ENCODE results near the gene RPEL1.

- TF ChIP-seq, protein P1, sequence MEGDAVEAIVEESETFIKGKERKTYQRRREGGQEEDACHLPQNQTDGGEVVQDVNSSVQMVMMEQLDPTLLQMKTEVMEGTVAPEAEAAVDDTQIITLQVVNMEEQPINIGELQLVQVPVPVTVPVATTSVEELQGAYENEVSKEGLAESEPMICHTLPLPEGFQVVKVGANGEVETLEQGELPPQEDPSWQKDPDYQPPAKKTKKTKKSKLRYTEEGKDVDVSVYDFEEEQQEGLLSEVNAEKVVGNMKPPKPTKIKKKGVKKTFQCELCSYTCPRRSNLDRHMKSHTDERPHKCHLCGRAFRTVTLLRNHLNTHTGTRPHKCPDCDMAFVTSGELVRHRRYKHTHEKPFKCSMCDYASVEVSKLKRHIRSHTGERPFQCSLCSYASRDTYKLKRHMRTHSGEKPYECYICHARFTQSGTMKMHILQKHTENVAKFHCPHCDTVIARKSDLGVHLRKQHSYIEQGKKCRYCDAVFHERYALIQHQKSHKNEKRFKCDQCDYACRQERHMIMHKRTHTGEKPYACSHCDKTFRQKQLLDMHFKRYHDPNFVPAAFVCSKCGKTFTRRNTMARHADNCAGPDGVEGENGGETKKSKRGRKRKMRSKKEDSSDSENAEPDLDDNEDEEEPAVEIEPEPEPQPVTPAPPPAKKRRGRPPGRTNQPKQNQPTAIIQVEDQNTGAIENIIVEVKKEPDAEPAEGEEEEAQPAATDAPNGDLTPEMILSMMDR (conservative IDR thresholded peaks at IDR 0.05; ENCODE audit: low read length) = no peak
- no peak for TF ChIP-seq EZH2phosphoT487 (IDR thresholded peaks at IDR 0.05; ENCODE audit: borderline replicate concordance)
Measured at GRCh38 chr10:103196516-103196915, 49.2 kb upstream of the RPEL1 start.
